HFFc6 (cell line): ENCODE results near the gene LDLRAD4. TPM values are rescaled to one million over a fixed set of nuclear protein-coding genes. Genes with fewer than 3 reads are reported as not detected.

Experiments
- DNase-seq: peaks from one replicate; pipeline ENCODE4 v3.0.0-alpha.2; 2018
- H3K27ac Mint-ChIP-seq: 2 replicates; pipeline ENCODE4 v1.8.0; 2020; ENCODE audit warnings: mild to moderate bottlenecking, mixed read lengths
- H3K27me3 Mint-ChIP-seq: 2 replicates; pipeline ENCODE4 v1.8.0; 2021; ENCODE audit warnings: mild to moderate bottlenecking, moderate library complexity, mixed read lengths; ENCODE audit not compliant: insufficient read depth
- H3K36me3 Mint-ChIP-seq: 2 replicates; pipeline ENCODE4 v1.8.0; 2021; ENCODE audit warnings: low read depth, mixed read lengths
- H3K4me1 Mint-ChIP-seq: 2 replicates; pipeline ENCODE4 v1.8.0; 2020; ENCODE audit warnings: low read depth, mixed read lengths
- H3K4me3 Mint-ChIP-seq: 2 replicates; pipeline ENCODE4 v1.8.0; 2020; ENCODE audit warnings: mild to moderate bottlenecking, moderate library complexity, mixed read lengths
- H3K9me3 Mint-ChIP-seq: 2 replicates; pipeline ENCODE4 v1.8.0; 2020; ENCODE audit warnings: mild to moderate bottlenecking, mixed read lengths
- CTCF ChIP-seq: fragments of 200-600 bp; sonication (generic); IDR thresholded peaks from 2 replicates; pipeline ENCODE4 v1.5.0; 2021; ENCODE audit warnings: antibody characterized with exemption, mild to moderate bottlenecking
- total RNA-seq, 6 experiments: library from RNA; stranded (reverse); fragmentation: NEBNext Ultra II Directional; extraction: Animal tissue kit (Norgen Biotek cat#: 25700); gene quantifications; 2 replicates in 1 of 6; 3 replicates in 5 of 6; pipeline ENCODE4 v1.2.3, GENCODE V29; 2021

The LDLRAD4 gene
- total RNA-seq, 6 experiments from 2014 or later: not detected

- Mint-ChIP-seq H3K9me3 (peaks cover 26% of the 10 kb centered on the region), H3K4me3 (no peak overlapping the region), H3K4me1 (no peaks in the 10 kb centered on the region), H3K27me3 (peaks cover 9% of the 10 kb centered on the region), H3K27ac (no peak overlapping the region), H3K36me3 (peaks cover 13% of the 10 kb centered on the region)
- no peak for DNase-seq
- no peak for TF ChIP-seq CTCF
These were observed 283.3 kb downstream of the LDLRAD4 start for GRCh38 chr18:13501891-13502290.

GRCh38 chr18:13502585-13502984 lies 284.0 kb downstream of the LDLRAD4 start:
- H3K36me3 Mint-ChIP-seq: peaks cover 13% of the 10 kb centered on the region
- H3K27ac Mint-ChIP-seq: no peak overlapping the region
- H3K4me3 Mint-ChIP-seq: no peak overlapping the region
- H3K4me1 Mint-ChIP-seq: no peaks in the 10 kb centered on the region
- no peak for TF ChIP-seq CTCF
- H3K9me3 Mint-ChIP-seq: peaks cover 25% of the 10 kb centered on the region
- DNase-seq: no peak
- H3K27me3 Mint-ChIP-seq: peaks cover 9% of the 10 kb centered on the region

- TF ChIP-seq CTCF: no peak
- DNase-seq: no peak
- peaks cover 12% of the 10 kb centered on the region for H3K36me3 Mint-ChIP-seq
- peaks cover 20% of the 10 kb centered on the region for H3K9me3 Mint-ChIP-seq
- no peaks in the 10 kb centered on the region for H3K4me1 Mint-ChIP-seq
- H3K27me3 Mint-ChIP-seq: peaks cover 9% of the 10 kb centered on the region
- H3K27ac Mint-ChIP-seq: no peak overlapping the region
- no peak overlapping the region for H3K4me3 Mint-ChIP-seq
These were observed 285.3 kb downstream of the LDLRAD4 start for GRCh38 chr18:13503836-13504235.

GRCh38 chr18:13505780-13506345 lies 287.3 kb downstream of the LDLRAD4 start:
- Mint-ChIP-seq H3K27ac (no peak overlapping the region), H3K27me3 (peaks cover 9% of the 10 kb centered on the region), H3K4me1 (no peaks in the 10 kb centered on the region), H3K9me3 (peaks cover 12% of the 10 kb centered on the region; the same call in 1 of the 2 replicates), H3K4me3 (no peak overlapping the region), H3K36me3 (no peaks in the 10 kb centered on the region)
- TF ChIP-seq CTCF: no peak
- no peak for DNase-seq

GRCh38 chr18:13510594-13510993 lies 292.0 kb downstream of the LDLRAD4 start:
- Mint-ChIP-seq H3K4me3 (no peak overlapping the region), H3K4me1 (no peaks in the 10 kb centered on the region), H3K27ac (no peak overlapping the region)

More at GRCh38 chr18:13510594-13510993, 292.0 kb downstream of the LDLRAD4 start:
- Mint-ChIP-seq H3K27me3 (peaks cover 3% of the 10 kb centered on the region), H3K9me3 (peaks cover 12% of the 10 kb centered on the region; the same call in 1 of the 2 replicates), H3K36me3 (no peaks in the 10 kb centered on the region)
- no peak for DNase-seq
- TF ChIP-seq CTCF: no peak
